HG03558 (cell line): ENCODE measurements around the gene GRK5.
A peak's percentile ranks its signal among the peaks of the same experiment; 100 is the strongest.
"Not testable (repeated sequence)": the region's sequence is repeated elsewhere in the genome, so short reads cannot be mapped to it uniquely, and the experiment has no call there.

Experiments used
- ATAC-seq: cut with Tn5 transposase; IDR thresholded peaks from one replicate; pipeline ENCODE4 v1.9.1; 2021; ENCODE audit warnings: moderate number of reproducible peaks; ENCODE audit not compliant: unreplicated experiment; ENCODE audit errors: extremely low read depth

GRK5 gene

GRCh38 chr10:119207366-119207666 lies at the start of gene GRK5:
GRK5 (plus strand) TSS chr10:119207571; CDS start chr10:119207918, 347 bp downstream.
- ATAC-seq = peak; percentile 63

DNA sequence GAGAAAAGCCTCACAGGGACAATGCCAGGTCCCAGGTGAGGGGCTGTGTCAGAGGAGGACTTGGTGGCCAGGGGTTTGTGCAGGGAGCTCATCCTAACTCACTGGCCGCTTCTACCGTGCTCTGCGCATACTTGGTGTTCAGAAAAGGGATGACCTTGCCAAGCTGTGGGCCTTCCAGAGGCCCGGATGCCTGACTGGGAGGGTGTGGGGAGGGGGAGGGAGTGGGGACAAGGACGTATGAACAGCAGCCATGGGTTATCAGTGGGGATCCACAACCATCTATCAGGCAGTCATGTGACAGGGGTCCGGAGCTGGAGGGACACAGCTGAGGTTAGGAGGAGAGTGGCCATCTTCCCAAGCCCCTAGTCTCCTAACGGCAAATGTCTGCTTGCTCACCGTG lies 48.0 kb upstream of the GRK5 start:
- ATAC-seq = no peak

- no peak for ATAC-seq
Measured at GRCh38 chr10:119161680-119162451, 45.5 kb upstream of the GRK5 start.

- ATAC-seq = no peak
Measured at GRCh38 chr10:119162452-119163092, 44.8 kb upstream of the GRK5 start.

DNA sequence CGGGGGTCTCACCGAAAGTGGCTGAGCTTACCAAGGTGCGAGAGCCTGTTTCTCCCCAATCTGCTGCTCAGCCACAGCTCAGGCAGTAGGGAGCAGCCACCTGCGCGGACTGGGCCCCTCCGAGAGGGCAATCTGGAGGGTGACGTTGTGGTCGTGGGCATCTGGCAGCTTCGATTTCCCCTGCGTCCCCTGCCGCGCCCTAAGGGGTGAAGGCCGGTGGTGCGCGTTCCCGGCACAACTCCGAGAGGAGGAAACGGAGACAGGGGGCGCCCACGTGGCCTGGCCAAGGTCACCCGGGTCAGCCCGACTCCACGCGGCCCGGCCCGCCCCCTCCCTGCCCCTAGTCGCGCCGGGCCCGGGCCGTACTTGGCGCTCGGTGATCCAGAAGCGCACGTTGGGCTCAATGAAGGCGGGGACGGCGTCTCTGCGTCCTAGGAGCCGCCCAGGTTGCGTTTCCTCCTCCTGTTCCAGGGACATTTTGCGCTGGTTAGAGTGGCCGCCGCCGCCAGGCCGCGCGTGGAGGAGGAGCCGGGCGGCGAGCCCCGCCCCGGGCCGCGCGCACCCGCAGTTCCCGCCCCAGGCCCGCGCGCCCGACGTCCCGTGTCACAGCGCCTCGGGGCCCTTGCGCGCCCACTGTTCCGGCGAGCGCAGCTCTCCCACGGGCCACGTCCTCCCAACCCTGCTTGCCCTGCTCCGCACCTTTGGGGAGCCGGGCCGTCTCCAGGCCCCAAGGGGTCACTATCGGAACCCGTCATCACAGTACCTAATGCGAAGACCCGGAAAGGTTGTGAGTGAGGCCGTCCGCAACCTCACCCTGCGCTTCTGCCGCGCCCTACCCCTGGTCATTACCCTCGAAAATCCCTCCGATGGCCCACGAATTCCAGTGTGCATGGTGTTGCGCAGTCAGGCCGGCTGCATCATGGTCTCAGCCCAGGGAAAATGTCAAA lies 41.9 kb upstream of the GRK5 start, which contains the start of gene SFXN4:
SFXN4 (minus strand) TSS at position 544 of the 947 bp plus-strand sequence; CDS start at position 477, 67 bp downstream.
- peak; percentile 74 for ATAC-seq

DNA sequence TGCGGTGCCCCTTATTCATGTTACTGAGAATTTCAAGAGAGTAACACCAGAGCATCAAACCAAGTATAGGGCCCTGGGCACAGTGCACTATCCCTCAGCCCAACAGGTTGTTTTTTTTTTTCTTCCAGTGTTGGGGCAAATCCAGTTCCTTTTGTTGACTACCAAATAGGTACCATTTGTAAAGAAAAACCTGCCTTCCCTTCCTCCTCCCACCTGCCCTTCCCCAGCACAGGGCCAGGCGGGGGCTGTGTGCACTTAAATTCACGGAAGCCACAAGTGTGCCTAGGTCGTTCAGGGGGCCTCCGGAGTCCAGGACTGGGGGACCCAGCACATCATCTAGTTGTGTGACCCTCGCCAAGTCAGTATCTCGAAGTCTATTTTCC lies 41.3 kb upstream of the GRK5 start:
- ATAC-seq = no peak

DNA sequence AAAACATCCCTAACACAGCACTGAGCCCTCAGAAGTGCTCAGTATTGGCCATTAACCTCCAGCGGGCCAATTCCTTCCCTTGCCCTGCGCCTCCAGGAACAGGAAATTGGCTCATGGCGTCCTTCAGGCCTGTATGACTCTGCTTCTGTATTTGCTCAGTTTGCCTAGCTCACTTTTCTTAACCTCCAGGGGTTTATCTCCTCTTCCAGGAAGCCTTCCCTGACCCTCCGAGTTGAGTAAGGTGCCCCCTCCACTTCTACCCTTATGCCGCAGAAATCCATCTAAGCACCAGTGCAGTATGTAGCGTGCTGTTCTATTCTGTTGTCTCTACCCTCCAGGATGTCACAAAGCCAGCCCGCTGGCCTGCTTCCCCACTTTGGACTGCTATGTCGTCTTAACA lies 40.8 kb upstream of the GRK5 start:
- ATAC-seq = no peak

DNA sequence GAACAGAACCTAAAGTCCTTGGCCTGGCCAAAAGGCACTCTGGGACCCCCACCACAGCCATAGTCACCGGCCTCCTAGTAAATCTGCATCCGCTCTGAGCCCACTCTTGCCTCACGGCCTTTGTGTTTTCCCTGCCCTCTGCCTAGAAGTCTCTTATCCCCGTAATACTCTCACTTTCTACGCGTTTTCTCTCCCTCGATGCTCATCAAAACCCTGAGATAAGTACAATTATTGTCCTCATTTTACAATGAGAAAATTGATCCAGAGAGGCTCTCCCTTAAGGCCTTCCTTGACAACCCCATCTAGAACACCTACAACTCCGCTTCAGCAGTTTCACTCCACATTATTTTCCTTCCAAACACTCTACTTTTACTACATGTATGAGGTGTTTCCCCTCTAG lies 40.3 kb upstream of the GRK5 start:
- ATAC-seq = no peak

DNA sequence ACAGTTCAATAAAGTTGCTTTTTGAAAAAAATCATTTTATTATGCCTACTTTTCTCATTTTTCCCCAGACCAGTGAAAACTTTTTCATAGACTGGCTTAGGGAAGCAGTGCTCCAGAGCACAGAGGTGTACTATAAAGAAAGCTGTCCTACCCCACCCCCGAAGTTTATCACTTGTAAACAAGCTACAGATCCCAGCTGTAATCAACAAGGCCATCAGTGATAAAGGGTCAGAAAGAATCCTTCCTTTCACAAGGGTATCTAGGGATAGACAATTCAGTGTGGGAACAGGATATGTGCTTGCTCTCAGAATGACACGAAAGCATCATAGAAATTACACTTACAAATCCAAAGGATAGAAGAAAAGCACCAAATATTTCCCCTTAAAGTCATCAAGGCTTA lies 33.3 kb upstream of the GRK5 start:
- ATAC-seq = no peak

DNA sequence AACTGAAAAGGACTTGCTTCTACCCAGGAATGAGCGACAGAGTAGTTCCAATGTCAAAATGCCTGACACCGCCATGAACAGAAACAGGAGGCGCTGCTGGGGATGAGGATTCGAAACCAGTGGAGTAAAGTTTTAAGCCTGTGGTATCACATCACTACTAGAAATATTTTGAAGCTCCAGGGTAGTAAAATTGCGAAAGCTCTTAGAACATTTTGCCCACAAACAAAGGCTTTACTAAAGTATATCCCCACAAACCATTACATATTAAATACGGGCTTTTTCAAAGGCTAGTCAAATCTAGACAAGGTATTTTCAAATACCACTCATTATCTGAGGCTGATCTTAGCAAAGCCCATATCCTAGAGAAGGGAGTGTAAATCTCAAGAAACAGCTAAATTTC lies 31.2 kb upstream of the GRK5 start:
- ATAC-seq = no peak

DNA sequence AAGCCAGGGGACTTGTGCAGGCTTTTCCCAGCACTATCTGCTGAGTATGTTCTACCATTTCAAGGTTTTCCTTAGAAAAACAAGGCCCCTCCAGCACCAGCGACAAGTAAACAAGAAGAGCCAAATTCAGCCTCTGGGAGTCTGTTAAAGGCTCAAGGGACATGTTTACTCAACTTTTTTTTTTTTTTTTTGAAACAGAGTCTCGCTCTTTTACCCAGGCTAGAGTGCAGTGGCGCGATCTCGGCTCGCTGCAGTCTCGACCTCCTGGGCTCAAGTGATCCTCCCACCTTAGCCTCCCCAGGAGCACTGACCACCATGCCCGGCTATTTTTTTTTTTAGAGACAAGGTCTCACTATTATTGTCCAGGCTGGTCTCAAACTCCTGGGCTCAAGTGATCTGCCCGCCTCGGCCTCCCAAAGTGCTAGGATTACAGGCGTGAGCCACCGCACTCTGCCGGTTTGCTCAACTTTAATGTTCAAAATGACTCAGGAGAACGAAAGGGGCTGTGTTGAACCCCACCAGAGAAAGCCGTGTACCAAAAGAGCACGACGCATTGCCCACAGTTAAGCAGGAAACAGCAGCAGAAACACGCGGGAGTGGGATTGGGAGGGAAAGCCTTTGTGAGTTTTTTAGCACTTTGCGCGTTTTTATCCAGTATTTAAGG lies 29.5 kb upstream of the GRK5 start:
- ATAC-seq = no peak

DNA sequence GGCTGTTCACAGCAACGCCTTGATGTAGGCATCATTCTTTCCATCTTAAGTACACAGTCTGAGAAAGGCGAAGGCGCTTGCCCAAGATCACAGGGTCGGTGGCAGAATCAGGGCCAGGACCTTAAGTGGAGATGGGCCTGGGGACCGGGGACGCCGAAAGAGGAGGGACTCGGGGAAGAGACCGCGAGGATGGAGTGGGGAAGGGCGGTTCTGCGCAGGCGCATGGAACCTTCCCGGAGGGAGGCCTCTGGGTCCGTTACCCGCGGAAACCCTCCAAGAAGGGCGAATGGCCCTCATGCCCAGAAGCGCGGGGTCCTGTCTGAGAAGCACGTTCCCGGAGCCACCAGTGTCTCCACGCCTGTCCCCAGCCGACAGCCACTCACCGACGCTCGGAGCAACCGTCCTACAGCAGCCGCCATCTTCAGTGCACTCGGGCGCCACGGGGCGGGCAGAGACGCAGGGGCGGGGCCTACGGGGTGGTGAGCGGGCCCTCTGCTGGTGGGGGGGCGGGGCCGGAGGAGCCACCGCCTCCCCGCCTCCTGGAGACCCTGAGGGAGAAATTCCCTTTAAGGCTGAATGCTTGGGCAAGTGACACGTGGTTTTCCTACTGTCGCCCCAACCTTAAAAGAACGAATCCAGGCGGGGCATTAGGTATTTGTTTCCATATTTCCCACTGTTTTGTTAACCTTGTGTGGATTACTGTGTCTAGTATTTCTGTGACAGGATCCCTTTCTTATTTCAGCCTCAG lies 28.8 kb upstream of the GRK5 start, which contains the start of gene PRDX3:
PRDX3 (minus strand) TSS at position 441 of the 748 bp plus-strand sequence; CDS start at position 419, 22 bp downstream.
- peak; percentile 65 for ATAC-seq

DNA sequence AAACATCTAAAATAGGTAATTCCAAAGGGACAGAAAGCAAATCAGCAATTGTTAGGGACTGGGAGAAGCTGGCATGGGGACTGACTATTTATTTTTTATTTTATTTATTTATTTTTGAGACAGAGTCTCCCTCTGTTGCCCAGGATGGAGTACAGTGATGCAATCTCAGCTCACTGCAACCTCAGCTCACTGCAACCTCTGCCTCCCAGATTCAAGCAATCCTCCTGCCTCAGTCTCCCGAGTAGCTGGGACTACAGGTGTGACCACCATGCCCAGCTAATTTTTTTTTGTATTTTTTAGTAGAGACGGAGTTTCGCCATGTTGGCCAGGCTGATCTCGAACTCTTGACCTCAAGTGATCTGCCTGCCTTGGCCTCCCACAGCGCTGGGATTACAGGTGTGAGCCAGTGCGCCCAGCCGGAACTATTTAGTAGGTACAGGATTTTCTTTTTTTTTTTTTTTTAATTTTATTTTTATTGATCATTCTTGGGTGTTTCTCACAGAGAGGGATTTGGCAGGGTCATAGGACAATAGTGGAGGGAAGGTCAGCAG lies 26.4 kb upstream of the GRK5 start:
- not testable (repeated sequence) for ATAC-seq

DNA sequence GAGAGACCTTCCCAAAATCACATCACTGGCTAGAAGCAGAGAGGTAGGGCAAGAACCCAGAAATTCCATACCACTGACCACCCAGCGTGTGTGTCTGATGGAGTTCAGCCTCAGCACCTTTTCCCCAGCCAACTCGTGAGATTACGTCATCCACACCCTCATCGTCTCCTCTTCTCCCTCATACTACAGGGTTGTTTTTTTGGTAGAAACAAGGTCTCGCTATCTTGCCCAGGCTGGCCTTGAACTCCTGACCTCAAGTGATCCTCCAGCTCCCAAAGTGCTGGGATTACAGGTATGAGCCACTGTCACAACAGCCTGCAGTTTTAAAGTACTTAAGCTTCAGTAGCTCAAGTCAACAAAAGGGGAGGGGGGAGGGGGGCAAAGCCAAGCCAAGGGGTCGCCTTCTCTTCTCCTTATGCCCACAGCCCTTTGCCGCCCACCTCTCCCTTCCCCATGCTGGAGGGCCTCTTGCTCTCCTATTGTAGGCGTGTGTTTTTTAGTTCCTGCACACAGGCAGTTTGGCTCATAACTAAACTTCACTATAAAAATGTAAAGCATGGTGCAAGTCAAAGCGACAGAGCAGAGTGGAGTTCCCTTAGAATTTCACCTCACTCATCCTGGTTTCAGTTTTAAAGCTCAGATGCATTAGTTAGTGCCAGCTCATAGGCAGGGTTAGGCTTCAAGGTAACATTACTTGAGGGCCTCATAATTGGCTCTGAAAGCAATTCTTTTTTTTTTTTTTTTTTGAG lies 23.5 kb upstream of the GRK5 start:
- ATAC-seq = no peak

- no peak for ATAC-seq
Measured at GRCh38 chr10:119189811-119190282, 17.5 kb upstream of the GRK5 start.

GRCh38 chr10:119190353-119190752 lies 17.0 kb upstream of the GRK5 start:
- no peak for ATAC-seq

DNA sequence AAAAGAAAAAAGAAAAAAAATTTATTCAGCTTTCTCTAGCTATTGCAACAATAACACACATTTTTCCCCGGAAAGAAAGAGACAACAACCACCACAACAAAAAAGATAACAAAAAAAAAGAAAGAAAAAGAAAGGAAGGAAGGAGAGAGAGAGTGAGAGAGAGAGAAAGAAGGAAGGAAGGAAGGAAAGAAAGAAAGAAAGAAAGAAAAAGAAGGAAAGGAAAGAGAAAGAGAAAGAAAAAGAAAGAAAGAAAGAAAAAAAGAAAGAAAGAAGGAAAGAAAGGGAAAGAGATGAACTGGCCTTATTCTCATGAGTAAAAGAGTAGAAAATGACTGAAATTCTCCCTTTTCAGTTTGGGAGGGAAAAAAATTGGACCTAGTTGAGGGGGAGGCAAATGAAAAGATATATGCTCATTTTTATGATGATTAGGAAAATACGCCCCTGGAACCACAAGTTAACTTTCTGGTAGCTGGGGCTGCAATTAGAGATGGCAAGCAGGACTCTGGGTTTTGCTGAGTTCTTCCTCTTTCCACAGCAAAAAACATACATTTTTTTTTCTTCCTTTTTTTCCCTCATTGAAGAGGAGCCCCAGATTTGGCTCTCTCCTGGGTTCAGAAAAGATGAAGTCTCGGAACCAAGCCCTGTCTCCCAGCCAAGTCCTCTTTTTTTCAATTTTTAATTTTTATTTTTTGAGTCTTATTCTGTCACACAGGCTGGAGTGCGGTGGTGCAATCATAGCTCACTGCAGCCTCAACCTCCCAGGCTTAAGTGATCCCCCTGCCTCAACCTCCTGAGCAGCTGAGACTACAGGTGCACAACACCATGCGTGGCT lies 16.2 kb upstream of the GRK5 start:
- no peak for ATAC-seq

DNA sequence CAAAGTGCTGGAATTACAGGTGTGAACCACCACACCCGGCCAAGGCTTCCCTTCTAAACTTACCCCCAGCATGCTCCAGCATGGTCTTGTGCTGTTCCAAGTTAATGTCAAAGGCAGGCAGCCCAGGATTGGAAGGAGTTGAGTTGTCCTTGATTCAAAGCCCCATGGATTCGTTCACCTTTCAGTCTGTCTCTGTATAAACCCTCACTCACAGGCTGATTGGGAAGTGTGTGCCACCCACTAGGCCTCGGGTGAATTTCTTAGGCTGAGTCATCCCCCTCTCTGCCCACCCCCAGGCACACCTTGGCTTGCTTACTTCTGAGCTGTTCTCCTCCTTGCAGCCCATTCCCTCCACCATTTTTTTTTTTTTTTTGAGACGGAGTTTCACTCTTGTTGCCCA lies 15.5 kb upstream of the GRK5 start:
- no peak for ATAC-seq
